Stimulated activated CD8-positive, alpha-beta memory T cell treated with anti-CD3 and anti-CD28 coated beads, Interleukin-4, amount 100 ng/mL, for 24 hours (primary cell): ENCODE results near the gene CFAP46.
A peak's percentile ranks its signal among the peaks of the same experiment; 100 is the strongest.
"Not testable (repeated sequence)": the region's sequence is repeated elsewhere in the genome, so short reads cannot be mapped to it uniquely, and the experiment has no call there.

Source experiments
- DNase-seq: peaks from one replicate; pipeline ENCODE4 v3.0.0-alpha.2; 2020; ENCODE audit warnings: low read depth

Gene CFAP46

GRCh38 chr10:132944510-132944909 is 2.1 kb upstream of the CFAP46 start:
- no peak for DNase-seq

- DNase-seq, result no peak
These were observed 1.5 kb upstream of the CFAP46 start for GRCh38 chr10:132943791-132944404.

GRCh38 chr10:132943058-132943790 is 854 bp upstream of the CFAP46 start:
- DNase-seq, result no peak

- no peak for DNase-seq
These were observed 724 bp downstream of the CFAP46 start for GRCh38 chr10:132941640-132942051.

GRCh38 chr10:132940791-132941465 is 1.4 kb downstream of the CFAP46 start:
- DNase-seq, result no peak

DNA sequence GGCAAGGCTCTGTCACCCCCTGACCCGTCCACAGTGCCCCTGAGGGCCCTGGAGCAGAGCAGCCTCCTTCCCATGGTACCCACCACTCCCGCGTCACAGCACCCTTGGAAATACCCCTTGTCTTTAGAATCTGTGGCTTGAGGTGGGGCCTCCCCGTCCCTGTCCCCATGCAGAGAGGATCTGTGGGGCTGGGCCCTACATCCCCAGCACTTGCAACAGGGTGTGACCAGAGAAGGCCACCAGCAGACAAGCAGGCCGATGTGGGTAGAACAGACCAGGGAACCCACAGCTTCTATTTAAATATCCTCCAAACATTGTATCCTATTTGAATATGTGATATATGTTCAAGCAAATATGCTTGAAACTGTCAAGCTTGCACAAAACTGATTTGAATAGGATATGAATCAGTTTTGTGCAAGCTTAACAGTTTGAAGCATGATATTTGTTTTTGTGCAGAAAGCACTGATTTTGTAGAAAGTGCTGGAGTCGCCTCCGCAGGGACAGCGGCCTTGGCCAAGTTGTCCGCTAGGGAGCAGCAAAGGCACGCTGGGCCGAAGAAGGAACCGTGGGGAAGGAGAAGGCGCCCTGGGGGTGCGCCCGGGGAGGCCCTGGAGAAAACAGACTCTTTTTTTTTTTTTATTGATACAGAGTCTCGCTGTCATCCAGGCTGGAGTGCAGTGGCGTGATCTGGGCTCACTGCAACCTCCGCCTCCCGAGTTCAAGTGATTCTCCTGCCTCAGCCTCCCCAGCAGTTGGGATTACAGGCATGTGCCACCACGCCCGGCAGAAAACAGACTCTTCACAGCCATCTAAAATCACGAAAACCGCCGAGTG is 2.2 kb downstream of the CFAP46 start:
- DNase-seq, result peak; percentile 18

GRCh38 chr10:132939378-132939955 is 2.9 kb downstream of the CFAP46 start:
- no peak for DNase-seq

DNA sequence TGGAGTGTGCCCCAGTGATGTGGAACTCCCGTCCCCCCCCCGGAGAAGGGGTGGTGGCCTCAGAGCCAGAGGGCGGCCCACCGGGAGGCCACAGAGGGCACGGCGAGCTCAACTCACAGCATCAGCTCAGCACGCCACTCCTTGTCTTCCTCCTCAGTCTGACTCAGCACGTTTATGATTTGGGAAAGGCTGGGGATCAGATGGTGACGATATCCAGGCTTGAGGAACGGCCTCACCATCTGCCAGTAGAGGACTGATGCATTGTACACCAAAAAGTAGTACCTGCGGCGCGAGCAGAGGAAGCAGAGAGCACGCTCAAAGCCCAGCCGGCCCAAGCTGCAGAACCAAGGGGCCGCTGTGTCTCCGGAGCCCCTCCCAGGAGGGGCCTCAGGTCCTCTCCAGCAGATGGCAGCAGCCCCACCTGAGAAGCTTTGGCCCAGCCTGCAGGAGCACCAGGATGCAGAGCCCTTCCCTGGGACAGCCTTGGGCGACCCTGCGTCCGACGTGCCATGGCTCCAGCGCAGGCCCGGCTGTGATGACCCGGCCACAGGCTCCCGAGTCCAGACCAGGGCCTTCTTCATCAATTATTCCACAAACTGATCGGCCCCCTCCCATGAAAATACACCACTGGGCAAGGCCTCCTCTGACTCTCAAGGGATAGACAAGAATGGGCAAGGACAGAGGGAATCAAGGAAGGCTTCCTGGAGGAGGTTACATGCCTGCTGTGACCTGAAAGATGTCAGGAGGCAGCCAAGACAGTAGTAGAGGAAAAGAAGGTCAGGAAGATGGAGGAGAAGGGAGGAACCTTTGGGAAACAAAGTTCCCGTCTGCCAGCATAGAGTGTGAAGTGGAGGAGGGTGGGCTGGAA is 3.7 kb downstream of the CFAP46 start:
- no peak for DNase-seq

- DNase-seq, result no peak
These were observed 4.5 kb downstream of the CFAP46 start for GRCh38 chr10:132937861-132938260.

DNA sequence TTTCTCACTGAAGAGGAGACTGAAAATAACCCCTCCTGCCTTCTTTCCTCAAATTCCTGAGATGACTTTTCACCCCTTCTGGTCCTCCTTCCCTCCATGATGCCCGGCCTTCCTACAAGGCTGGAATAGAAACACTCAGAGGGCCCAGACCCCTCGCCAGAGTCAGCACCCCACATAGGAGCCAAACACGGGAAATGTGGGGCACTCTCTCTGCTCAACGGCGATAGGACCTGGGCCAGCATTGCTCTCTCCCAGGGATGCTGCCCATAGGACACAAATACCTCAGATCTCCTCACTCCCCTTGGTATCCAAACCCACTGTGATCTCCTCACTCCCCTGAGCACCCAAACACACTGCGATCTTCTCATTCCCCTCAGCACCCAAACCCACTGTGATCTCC is 7.4 kb downstream of the CFAP46 start:
- DNase-seq, result no peak

DNA sequence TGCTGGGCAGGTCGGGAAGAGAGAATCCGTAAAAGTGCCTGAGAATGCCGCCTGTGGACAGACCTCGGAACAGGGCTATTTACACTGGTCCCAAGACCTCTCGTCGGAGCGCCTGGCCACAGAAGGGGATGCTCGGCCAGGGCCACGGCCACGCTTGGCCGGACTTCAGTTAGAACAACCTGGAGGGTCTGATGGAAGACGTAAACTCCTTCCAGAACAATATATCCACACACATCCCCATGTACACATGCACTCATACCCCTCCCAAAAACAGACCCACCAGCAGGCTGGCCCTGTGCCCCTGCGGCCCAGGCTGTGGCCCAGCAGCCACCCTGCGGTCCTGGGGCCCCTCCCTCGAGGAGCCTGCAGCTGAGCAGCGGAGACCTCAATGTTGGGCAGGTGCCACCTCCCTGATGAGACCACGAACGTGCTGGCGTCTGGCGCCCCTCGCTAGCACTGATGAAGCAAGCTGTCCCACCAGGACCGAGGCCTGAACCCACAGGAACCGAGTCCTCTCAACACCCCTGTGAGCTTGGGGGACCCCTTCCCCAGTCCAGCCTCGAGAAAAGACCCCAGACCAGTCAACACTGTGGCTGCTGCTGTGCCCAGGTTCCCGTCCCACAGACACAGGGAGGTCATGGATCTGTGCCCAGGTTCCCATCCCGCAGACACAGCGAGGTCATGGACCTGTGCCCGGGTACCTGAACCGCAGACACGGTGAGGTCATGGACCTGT is 8.9 kb downstream of the CFAP46 start:
- no peak for DNase-seq

DNA sequence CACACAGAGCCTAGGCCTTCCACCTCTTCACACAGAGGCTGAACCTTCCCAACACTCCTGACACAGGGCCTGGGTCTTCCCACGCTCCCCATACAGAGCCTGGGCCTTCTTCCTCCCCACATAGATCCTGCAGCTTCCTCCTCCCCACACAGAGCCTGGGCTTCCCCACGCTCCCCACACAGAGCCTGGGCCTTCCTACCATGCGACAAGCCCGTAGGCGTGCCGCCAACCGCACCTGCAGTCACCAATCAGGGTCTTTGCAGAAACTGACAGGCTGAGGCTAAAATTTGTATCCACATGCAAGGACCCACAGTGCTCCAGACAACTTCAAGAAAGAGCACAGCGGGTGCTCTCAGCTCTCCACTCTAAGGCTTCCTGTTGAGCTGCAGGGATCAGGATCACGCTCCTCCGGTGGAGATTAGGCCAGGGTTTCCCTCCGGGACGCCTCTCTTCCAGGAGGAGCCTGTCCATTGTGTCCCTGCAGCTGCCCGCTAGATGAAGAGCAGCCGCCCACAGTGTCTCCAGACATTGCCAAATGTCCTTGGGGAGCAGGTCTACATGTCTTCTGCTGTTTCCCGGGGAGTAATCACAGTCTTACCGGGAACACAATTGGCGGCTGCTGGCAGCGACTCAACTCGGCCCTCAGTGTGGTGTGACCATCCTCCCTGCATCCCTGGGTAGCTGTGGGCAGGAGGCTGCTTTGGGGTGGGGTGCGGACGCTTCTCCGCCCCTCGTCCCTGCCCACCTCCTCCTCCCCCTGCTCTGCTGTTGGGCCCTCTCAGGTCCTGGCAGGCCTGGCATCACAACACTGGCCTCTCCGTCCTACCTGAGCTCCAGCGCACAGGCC is 9.7 kb downstream of the CFAP46 start:
- no peak for DNase-seq

DNA sequence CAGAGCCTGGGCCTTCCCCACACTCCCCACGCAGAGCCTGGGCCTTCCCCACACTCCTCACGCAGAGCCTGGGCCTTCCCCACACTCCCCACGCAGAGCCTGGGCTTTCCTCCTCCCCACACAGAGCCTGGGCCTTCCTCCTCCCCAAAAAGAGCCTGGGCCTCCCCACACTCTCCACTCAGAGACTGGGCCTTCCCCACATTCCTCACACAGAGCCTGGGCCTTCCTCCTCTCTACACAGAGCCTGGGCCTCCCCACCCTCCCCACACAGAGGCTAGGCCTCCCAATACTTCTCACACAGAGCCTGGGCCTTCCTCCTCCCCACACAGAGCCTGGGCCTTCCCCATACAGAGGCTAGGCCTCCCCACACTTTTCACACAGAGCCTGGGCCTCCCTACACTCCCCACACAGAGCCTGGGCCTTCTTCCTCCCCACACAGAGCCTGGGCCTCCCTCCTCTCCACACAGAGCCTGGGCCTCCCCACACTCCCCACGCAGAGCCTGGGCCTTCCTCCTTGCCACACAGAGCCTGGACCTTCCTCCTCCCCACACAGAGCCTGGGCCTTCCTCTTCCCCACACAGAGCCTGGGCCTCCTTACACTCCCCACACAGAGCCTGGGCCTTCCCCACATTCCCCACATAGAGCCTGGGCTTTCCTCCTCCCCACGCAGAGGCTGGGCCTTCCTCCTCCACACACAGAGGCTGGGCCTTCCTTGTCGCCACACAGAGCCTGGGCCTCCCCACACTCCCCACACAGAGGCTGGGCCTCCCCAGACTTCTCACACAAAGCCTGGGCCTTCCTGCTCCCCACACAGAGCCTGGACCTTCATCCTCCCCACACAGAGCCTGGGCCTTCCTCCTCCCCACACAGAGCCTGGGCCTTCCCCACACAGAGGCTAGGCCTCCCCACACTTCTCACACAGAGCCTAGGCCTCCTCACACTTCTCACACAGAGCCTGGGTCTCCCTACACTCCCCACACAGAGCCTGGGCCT is 10.8 kb downstream of the CFAP46 start:
- not testable (repeated sequence) for DNase-seq

DNA sequence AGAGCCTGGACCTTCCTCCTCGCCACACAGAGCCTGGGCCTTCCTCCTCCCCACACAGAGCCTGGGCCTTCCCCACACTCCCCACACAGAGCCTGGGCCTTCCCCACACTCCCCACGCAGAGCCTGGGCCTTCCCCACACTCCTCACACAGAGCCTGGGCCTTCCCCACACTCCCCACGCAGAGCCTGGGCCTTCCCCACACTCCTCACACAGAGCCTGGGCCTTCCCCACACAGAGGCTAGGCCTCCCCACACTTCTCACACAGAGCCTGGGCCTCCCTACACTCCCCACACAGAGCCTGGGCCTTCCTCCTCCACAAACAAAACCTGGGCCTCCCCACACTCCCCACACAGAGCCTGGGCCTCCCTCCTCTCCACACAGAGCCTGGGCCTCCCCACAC is 11.7 kb downstream of the CFAP46 start:
- DNase-seq, result not testable (repeated sequence)

- DNase-seq, result no peak
These were observed 12.3 kb downstream of the CFAP46 start for GRCh38 chr10:132929953-132930548.

- no peak for DNase-seq
These were observed 12.9 kb downstream of the CFAP46 start for GRCh38 chr10:132929480-132929879.

GRCh38 chr10:132928261-132928660 is 14.1 kb downstream of the CFAP46 start:
- DNase-seq, result no peak

GRCh38 chr10:132927824-132928223 is 14.5 kb downstream of the CFAP46 start:
- DNase-seq, result no peak
